GM21515 (cell line): Measurements from ENCODE around the gene SIK1.
A peak's percentile ranks its signal among the peaks of the same experiment; 100 is the strongest.
"Not testable (repeated sequence)": the region's sequence is repeated elsewhere in the genome, so short reads cannot be mapped to it uniquely, and the experiment has no call there.

Experiments
- ATAC-seq: cut with Tn5 transposase; IDR thresholded peaks from one replicate; pipeline ENCODE4 v1.9.1; 2021; ENCODE audit not compliant: unreplicated experiment

SIK1 gene

DNA sequence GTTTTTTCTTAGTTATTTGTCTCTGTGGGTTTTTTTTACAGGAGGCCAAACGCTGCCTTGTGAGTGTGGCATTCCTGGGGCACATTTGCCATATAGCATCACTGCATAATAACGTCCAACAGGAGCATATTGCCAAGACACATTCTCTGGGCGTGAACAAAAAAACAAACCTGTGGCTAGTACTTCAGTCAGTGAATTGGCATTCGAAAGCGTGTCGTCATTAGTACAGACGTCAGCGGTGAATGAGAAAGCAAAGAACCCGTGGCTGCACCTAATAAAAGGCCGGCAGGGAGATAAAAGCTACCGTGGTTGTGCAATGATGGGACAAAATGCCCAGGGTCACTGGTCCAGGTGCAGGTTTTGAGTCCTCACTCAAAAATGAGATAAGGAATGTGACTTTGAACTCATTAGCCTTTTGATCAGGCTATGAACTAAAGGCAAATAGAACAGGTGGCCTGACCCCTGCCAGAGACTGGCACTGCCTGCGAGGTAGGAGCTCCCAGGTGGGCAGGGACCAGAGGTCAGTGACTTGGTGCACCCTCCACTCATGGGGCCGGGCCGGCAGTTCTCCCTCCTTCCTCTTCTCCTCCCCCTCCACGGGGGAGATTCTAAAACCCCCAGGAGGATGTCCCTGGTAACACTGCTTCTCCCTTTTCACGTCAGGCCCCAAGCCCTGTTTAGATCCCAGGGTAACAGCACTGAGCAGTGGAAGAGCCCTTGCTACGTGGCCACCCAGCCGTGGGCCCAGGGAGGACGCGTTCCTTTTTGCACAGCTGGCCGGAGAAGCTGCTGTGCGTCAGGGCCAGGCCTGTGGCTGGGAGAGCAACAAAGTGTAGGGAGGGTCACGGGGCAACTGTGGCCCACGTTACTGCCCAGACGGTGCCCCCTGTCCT lies 14.2 kb upstream of the SIK1 start:
- ATAC-seq = not testable (repeated sequence)

DNA sequence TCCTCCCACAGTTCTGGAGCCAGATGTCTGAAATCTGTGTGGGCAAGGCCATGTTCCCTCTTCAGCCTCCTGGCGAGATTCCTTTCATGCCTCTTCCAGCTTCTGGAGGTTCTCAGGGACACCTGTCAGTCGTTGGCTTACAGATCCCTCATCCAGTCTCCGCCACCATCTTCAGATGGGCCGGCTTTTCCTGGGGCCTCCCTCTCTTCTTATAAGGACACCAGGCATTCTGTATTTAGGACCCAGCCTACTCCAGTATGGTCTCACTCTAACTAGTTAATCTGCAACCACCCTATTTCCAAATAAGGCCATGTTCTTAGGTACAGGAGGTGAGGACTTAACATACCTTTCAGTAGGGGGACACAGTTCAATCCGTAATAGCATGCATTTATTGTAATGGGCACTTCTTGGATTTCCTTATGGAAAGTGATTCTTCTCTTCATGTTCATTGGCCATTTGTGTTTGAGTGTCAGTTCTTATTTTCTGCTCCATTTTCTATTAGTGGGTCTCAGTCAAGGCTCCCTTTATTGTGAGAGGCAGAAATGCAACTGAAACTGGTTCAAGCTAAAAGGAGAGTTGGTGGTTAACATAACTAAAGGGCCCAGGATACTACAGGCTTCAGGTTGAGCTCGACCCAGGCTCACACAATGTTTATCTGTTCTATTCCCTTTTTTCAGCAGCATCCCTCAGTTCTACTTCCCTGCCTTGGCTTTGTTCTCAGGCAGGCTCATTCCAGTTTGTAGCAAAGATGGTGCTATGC lies 12.6 kb upstream of the SIK1 start:
- ATAC-seq = not testable (repeated sequence)

- not testable (repeated sequence) for ATAC-seq
These were observed 9.3 kb upstream of the SIK1 start for GRCh38 chr21:43436272-43436671.

DNA sequence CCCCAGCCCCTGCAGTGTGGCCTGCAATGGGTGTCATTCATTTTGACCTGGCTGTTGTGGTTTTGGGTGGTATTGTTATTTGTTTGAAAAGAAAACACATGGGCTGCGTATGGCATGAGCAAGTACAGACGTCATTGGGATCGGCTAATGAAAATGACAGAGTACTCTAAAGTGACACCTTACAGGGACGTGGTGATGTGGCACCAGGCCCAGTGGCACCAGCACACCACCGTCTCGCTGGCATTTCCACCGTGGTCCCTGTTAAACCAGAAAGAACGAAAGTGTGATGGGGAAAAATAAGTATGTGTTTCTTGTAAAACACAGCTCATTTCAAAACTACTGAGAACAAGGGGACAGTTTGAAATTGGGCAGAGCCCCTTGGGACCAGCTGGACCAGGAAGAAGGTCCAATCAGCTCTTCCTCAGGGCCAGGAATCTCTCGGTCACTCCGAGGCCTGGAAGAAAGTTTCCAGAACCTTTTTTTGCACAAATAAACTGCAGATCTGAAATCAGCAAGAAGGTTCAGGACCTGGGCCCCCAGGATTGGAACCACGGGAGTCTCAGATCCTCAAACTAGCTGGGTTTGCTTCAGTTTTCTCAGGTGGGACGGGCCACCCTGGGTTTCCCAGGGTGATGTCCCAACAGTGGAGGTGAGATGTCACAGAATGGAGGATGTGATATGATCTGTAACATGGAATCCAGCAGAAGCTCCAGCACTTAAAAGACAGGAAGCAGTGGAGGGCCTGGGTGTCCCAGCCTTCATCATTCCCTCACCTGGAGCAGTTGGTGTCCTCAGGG lies 6.6 kb upstream of the SIK1 start:
- ATAC-seq = not testable (repeated sequence)

GRCh38 chr21:43430830-43431416 lies 4.0 kb upstream of the SIK1 start:
- ATAC-seq = not testable (repeated sequence)

DNA sequence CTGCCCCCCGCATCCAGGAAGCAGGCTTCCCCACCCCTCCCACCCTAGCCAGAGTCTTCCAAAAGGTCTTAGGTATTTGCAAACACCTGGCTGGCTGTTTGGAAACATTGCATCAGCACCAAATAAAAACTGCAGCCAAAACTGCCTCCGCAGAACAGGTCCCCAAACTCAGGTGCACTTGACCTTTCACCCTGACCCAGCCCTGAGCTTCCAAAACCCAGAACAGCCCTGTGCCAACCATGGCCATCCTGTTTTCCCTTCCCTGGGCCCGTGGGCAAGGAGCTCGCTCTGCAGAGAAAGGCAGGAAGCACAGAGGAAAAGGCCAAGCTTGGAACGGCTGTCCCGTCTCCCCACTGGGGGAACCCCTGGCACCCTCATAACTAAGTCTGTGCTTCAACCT lies 2.0 kb upstream of the SIK1 start:
- not testable (repeated sequence) for ATAC-seq

DNA sequence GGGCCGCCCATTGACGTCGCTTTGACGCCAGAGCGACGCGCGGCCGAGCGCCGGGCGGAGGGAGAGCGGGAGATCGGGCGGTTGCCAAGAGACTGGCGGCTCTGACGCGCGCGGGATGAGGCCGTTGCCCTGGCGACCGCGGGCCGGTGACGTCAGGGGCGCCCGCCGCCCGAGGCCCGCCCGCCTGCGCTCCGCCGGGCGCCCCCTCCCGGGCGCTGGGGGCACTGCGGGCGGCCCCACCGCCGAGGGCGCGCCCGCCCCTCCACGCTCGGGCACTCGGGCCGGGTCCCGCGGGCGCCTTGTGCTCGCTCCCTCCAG lies 270 bp upstream of the SIK1 start:
- ATAC-seq = peak; percentile 71

GRCh38 chr21:43426004-43426403 lies 927 bp downstream of the SIK1 start:
- ATAC-seq = not testable (repeated sequence)

DNA sequence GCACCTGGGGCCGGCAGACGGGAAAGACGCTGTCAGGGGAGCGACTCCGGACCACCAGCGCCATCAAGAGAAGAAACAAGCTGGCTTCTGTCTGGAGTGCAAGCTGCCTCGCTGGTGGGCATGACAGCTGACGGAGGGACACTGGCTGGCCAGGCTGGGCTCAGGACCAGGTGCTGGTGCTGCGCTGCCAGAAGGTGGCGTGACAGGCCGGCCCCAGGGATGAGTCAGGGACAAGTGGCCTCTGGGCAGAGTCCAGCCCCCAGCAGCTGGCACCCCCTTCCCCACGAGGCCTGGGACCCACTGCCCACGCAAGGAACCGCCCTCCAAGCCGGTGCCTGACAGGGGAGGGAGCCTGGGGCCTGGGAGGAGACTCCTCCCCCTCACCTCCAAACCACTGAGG lies 7.5 kb downstream of the SIK1 start:
- not testable (repeated sequence) for ATAC-seq

GRCh38 chr21:43414576-43414975 lies 12.4 kb downstream of the SIK1 start:
- not testable (repeated sequence) for ATAC-seq

DNA sequence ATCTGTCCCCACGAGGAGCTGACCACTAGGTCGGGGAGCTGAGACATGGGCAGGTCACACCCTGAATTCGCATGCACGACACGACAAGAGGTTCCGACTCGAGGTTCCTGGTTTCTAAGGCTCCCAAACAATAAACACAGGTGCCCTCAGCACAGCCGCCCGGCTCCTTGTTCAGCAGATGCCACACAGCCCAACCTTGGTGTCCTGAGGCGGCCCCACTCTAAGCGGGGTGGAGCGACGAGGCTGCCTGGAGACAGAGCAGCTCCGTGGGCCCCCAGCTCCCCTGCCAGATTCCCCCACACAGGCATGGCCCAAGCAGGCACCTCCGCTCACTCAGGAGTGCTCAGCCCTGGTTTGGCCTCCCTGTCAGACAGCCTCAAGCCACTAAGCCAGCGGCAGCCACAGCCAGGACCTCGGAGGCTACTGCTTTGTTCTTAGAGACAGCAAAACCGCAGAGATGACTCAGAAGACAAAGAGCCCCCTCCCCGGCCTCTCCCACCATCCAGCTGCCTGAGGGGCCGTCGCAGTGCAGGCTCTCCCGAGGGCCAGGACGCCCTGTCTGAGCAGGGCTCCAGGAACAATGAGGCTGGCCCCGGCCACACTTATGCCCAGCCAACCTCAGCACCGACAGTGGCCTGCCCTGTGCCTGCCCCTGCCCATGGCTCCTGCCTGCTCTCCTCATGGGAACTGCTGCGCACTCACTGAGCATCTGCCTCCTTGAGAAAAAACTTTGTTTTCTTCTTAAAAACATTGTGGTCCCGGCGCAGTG lies 14.7 kb downstream of the SIK1 start:
- not testable (repeated sequence) for ATAC-seq

DNA sequence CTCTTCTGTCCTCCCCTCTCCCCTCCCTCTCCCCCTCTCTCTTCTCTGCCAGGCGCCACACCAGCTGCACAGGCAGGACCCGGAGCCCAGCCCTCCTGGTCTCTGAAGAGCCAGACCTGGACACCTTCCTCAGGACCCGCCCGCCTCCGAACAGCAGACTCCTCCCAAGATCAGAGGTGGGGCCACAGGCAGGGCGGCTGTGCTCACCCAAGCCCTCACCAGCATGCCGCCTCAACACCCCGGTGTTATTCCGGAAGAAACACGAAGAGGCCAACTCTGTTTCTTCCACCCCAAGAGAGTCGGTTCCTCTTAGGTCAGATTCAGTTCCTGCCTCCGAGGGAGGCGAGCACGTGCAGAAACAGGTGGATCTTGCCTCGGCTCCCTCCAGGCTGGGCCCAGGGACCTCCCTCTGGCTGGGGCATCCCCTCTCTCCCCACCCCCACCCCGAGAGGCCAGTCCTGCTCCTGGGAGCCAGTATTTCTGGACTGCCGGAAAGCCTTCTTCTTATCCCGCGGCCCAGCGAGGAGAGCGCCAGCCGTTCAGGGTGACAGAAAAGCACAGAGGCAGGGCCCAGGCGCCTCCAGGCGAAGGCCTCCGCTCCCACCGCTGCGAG lies 16.4 kb downstream of the SIK1 start:
- not testable (repeated sequence) for ATAC-seq

DNA sequence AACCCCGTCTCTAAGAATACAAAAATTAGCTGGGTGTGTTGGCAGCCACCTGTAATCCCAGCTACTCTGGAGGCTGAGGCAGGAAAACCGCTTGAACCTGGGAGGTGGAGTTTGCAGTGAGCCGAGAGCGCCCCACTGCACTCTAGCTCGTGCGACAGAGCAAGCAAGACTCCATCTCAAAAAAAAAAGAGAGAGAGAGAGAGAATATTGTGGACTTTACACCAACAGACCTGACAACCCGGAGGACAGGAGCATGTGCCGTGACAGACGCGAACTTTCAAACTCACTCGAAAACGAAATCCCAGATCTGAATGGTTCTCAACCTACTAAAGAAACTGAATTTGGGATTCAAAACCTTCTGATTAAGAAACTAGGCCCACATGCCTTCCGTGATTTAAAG lies 19.8 kb downstream of the SIK1 start:
- not testable (repeated sequence) for ATAC-seq

- ATAC-seq = not testable (repeated sequence)
These were observed 22.5 kb downstream of the SIK1 start for GRCh38 chr21:43404450-43404849.

DNA sequence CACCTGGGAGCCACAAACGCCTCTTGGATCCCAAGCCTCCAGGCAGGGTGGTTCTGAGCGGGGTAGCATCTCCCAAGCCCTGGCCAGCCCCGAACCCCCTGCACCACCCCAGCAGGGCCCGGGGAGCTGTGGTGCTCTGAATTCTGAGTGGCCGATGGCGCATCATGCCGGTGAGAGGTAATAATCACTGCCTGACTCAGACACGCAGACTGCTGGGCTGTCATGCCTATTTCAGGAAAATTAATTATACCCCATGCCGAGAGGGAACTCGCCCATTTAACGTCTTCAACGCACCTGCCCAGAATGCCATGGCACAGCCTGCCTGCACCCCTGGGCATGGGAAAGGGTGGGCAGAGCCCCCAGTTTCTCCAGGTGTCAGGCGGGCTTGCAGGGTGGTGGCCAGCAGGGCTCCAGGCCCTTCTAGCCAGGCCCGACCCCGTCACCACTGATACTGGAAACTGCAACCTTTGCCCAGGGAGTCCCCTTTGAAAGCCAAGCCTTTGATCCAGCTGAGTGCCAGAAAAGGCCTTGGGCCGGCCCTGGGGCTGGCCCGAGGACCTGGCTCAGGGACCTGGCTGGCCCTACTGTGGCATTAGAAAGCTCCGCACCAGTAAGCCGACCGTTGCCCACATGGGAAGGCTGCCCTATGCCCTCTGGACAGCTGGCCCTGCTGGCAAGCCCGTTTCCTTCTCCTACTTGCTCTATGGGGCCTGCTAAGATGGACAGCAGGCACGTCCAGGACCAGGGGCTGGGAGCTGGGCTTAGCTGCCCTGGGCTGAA lies 23.1 kb downstream of the SIK1 start:
- ATAC-seq = not testable (repeated sequence)

GRCh38 chr21:43401125-43401524 lies 25.8 kb downstream of the SIK1 start:
- ATAC-seq = not testable (repeated sequence)

DNA sequence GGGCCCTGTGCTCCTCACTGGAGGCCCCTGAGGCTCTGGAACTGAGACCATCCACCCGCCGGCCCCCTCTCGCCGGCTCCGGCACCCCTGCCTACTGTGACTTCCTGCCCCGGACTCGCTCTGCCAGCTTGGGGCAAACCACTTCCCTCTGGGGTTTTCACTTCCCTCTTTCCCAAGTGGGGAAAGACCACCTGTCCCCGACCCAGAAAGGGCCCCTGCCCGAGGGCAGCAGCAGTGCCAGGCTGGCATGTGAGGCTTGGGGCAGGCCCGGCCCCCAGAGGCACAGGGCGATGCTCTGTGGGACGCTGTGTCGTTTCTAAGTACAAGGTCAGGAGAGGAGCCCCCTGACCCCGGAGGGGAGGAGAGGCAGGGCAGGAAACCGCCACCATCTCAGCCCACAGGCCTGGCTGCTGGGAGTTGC lies 27.3 kb downstream of the SIK1 start:
- not testable (repeated sequence) for ATAC-seq

- ATAC-seq = not testable (repeated sequence)
These were observed 27.8 kb downstream of the SIK1 start for GRCh38 chr21:43399136-43399535.

GRCh38 chr21:43398533-43398932 lies 28.4 kb downstream of the SIK1 start:
- ATAC-seq = not testable (repeated sequence)
